Measurements from ENCODE around the gene BAK1. TPM values are rescaled to one million over a fixed set of nuclear protein-coding genes. Genes with fewer than 3 reads are reported as not detected.

Gene BAK1
- total RNA-seq, 1 experiment from 2014 or later: 40.0 TPM

DNA sequence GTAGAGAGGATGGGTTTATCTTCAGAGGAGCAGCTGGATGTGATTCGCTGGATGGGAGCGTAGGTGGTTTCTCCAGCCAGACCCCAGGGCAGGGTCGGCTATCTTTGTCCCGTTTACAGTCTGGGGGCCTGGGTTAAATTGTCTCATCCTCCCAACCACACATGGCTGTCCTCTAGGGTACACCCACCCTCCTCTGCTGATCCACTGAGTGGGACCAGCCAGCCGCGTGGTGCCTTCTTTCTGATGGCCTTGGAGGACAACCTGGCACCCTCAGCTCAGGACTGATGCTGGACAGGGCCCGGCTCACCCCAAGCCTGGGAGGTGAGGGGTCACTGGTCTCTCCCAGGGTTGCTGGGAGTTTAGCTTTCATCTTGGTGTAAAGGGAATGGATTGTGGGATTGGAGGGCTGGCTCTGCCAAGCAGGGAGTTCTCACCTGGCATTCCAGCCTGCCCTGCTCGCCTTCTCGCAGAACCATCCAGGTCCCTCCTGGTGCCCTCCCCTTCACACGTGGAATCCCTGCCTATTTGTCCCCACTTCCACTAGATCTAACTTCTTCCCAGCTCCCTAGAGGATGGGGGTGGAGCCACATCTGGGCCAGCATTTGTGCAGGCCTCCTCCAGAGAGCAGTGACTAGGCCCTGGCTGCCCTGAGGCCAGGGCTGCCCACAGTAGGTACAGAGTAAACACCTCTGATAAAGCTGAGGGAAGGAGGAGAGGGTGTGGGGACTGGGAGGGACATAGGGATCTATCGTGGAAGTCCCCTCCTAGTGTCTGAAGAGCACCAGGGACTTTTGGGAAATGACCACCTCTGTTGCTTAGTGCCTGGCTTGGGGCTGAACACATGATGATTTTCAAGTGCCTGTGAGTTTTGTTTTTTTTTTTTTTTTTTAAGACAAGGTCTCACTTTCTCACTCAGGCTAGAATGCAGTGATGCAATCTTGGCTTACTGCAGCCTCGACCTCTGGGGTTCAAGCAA, 42.7 kb upstream of the BAK1 start:
- Histone ChIP-seq H3T11ph (ENCODE audit: low read length) (no peak overlapping the region), H3K4me2 (ENCODE audit: insufficient read depth, insufficient read length, low read length) (peak overlapping the region; percentile 66), H3K14ac (ENCODE audit: insufficient read depth, low read length) (no peak overlapping the region; the same call in 1 of the 2 replicates), H3K4ac (ENCODE audit: low read depth, low read length) (no peak overlapping the region), H4K8ac (replicated peaks; ENCODE audit: insufficient read length, low read depth, low read length) (no peak overlapping the region), H2BK5ac (ENCODE audit: insufficient read length, low read length) (no peak overlapping the region), H3K56ac (ENCODE audit: insufficient read length, low read depth, low read length) (no peak overlapping the region), H3K9ac (ENCODE audit: extremely low read depth, insufficient read length, low read length) (no peak overlapping the region), H2AFZ (ENCODE audit: low read length) (no peak overlapping the region), H3K23ac (ENCODE audit: insufficient read length, low read depth, low read length) (no peak overlapping the region), H2BK120ac (ENCODE audit: low read depth, low read length, poor library complexity, severe bottlenecking) (no peak overlapping the region), H3K27me3 (ENCODE audit: insufficient read depth, low read length) (no peaks in the 10 kb centered on the region), H3K23me2 (ENCODE audit: insufficient read length, low read depth, low read length, poor library complexity, severe bottlenecking) (peaks cover 29% of the 10 kb centered on the region), H2BK15ac (ENCODE audit: low read depth, low read length) (no peak overlapping the region), H2AK5ac (ENCODE audit: insufficient read length, low read length) (no peak overlapping the region), H3K79me2 (ENCODE audit: insufficient read depth, low read length) (peaks cover 3% of the 10 kb centered on the region; the same call in 1 of the 2 replicates), H3K9me3 (ENCODE audit: control insufficient read depth, low read depth, low read length) (no peaks in the 10 kb centered on the region), H2BK20ac (ENCODE audit: low read depth, low read length, poor library complexity, severe bottlenecking) (no peak overlapping the region), H4K5ac (ENCODE audit: insufficient read length, low read depth, low read length) (no peak overlapping the region), H4K91ac (ENCODE audit: insufficient read length, low read depth, low read length) (no peak overlapping the region), H3K27ac (ENCODE audit: insufficient read length, low read depth, low read length) (no peak overlapping the region), H4K20me1 (ENCODE audit: control insufficient read depth, insufficient read depth, insufficient read length) (no peaks in the 10 kb centered on the region), H3K4me1 (ENCODE audit: insufficient read depth, low read length) (peaks cover 10% of the 10 kb centered on the region; the same call in 1 of the 2 replicates), H2BK12ac (ENCODE audit: insufficient read length, low read depth, low read length) (no peak overlapping the region), H3K18ac (ENCODE audit: insufficient read length, low read depth, low read length) (no peak overlapping the region), H3K79me1 (ENCODE audit: insufficient read depth, low read depth, low read length, poor library complexity, severe bottlenecking) (peaks cover 5% of the 10 kb centered on the region)
- no CpG with 5 or more reads among the region's 12 CpGs for whole genome bisulfite sequencing (ENCODE audit: extremely low coverage, insufficient read length, low lambda C conversion rate)
- Mint-ChIP-seq H3K27me3 (ENCODE audit: low read depth) (peaks cover 23% of the 10 kb centered on the region), H3K4me3 (peak overlapping the region; percentile 80 to 87), H3K27ac (0 out of 7 replicates have a peak overlapping the region, but pooled peaks of 2 of the 3 experiments have one; percentile 23 to 62), H3K4me1 (peaks cover 42 to 59% of the 10 kb centered on the region in 2 experiments), H3K36me3 (ENCODE audit: insufficient read depth in 1 of 3, low read depth in 3 of 3) (peaks cover 0 to 13% (median 7%) of the 10 kb centered on the region in 3 experiments; a peak in 3 of 7 replicates), H3K9me3 (no peaks in the 10 kb centered on the region)
- TF ChIP-seq, protein P1, sequence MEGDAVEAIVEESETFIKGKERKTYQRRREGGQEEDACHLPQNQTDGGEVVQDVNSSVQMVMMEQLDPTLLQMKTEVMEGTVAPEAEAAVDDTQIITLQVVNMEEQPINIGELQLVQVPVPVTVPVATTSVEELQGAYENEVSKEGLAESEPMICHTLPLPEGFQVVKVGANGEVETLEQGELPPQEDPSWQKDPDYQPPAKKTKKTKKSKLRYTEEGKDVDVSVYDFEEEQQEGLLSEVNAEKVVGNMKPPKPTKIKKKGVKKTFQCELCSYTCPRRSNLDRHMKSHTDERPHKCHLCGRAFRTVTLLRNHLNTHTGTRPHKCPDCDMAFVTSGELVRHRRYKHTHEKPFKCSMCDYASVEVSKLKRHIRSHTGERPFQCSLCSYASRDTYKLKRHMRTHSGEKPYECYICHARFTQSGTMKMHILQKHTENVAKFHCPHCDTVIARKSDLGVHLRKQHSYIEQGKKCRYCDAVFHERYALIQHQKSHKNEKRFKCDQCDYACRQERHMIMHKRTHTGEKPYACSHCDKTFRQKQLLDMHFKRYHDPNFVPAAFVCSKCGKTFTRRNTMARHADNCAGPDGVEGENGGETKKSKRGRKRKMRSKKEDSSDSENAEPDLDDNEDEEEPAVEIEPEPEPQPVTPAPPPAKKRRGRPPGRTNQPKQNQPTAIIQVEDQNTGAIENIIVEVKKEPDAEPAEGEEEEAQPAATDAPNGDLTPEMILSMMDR (conservative IDR thresholded peaks at IDR 0.05): no peak
- no peak for DNase-seq
